OCI-LY3 (cell line): ENCODE measurements around the gene CAMK1D.

Experiments
- H2AFZ ChIP-seq: fragments of 200-600, 300-600 bp; shearing (Covaris generic); 2 replicates; pipeline ENCODE4 v1.6.0; 2014; ENCODE audit warnings: antibody characterized with exemption, low read depth, low read length
- H3K27ac ChIP-seq: fragments of 200-600, 300-600 bp; sonication (generic); 2 replicates; pipeline ENCODE4 v1.5.1; 2014; ENCODE audit warnings: mild to moderate bottlenecking, low read length, moderate library complexity, mixed read lengths
- H3K27me3 ChIP-seq: fragments of 200-600, 300-600 bp; sonication (generic); 2 replicates; pipeline ENCODE4 v1.6.1; 2014; ENCODE audit warnings: low read depth, low read length, mixed read lengths
- H3K36me3 ChIP-seq: fragments of 200-600, 300-600 bp; sonication (generic); replicated peaks from 2 replicates; pipeline ENCODE3; 2014; ENCODE audit warnings: low read depth, low read length, mixed read lengths
- H3K4me1 ChIP-seq: fragments of 300-600, 200-600 bp; sonication (generic); 2 replicates; pipeline ENCODE4 v1.6.1; 2014; ENCODE audit warnings: low read length, mixed read lengths
- H3K4me2 ChIP-seq: fragments of 200-600, 300-600 bp; sonication (generic); 2 replicates; pipeline ENCODE4 v1.6.1; 2014; ENCODE audit warnings: low read length, mixed read lengths
- H3K4me3 ChIP-seq: fragments of 300-600, 200-600 bp; sonication (generic); 2 replicates; pipeline ENCODE4 v1.5.1; 2014; ENCODE audit warnings: antibody characterized with exemption, mild to moderate bottlenecking, low read length, moderate library complexity
- H3K79me2 ChIP-seq: fragments of 300-600, 200-600 bp; shearing (Covaris generic); 2 replicates; pipeline ENCODE4 v1.6.1; 2014; ENCODE audit warnings: mild to moderate bottlenecking, low read length, mixed read lengths
- H3K9ac ChIP-seq: fragments of 300-600, 200-600 bp; shearing (Covaris generic); 2 replicates; pipeline ENCODE4 v1.6.0; 2014; ENCODE audit warnings: mild to moderate bottlenecking, low read length, moderate library complexity
- H3K9me3 ChIP-seq: fragments of 200-600, 300-600 bp; shearing (Covaris generic); 2 replicates; pipeline ENCODE4 v1.6.1; 2014; ENCODE audit warnings: low read length, mixed read lengths; ENCODE audit not compliant: insufficient read depth
- H4K20me1 ChIP-seq: fragments of 200-600, 300-600 bp; sonication (generic); 2 replicates; pipeline ENCODE4 v1.6.1; 2016; ENCODE audit warnings: low read length, mixed read lengths; ENCODE audit not compliant: insufficient read depth
- CTCF ChIP-seq: fragments of 200-600, 300-600 bp; sonication (generic); IDR thresholded peaks from 2 replicates; pipeline ENCODE4 v1.5.1; 2014; ENCODE audit warnings: antibody characterized with exemption, low read length, low read depth
- EZH2phosphoT487 ChIP-seq: fragments of 200-600 bp; shearing (Covaris generic); IDR thresholded peaks from 2 replicates; pipeline ENCODE4 v1.6.1; 2018; ENCODE audit warnings: antibody characterized with exemption, mixed run types, low read depth

Gene CAMK1D

GRCh38 chr10:12547301-12547771 is 198.0 kb downstream of the CAMK1D start:
- Histone ChIP-seq H3K4me2 (no peak overlapping the region), H4K20me1 (peaks cover 52% of the 10 kb centered on the region), H3K4me3 (no peak overlapping the region), H3K27me3 (no peaks in the 10 kb centered on the region), H3K79me2 (peaks cover 34% of the 10 kb centered on the region), H3K36me3 (no peaks in the 10 kb centered on the region), H3K27ac (no peak overlapping the region), H3K4me1 (no peaks in the 10 kb centered on the region), H3K9ac (no peak overlapping the region), H3K9me3 (no peaks in the 10 kb centered on the region), H2AFZ (no peak overlapping the region)
- no peak for TF ChIP-seq EZH2phosphoT487
- TF ChIP-seq CTCF: no peak

- H3K79me2 ChIP-seq: peaks cover 33% of the 10 kb centered on the region
- H4K20me1 ChIP-seq: peaks cover 50% of the 10 kb centered on the region
- H3K27ac ChIP-seq: no peak overlapping the region
- no peak for TF ChIP-seq EZH2phosphoT487
- no peak for TF ChIP-seq CTCF
- no peaks in the 10 kb centered on the region for H3K36me3 ChIP-seq
- H2AFZ ChIP-seq: no peak overlapping the region
- no peak overlapping the region for H3K4me3 ChIP-seq
- no peak overlapping the region for H3K4me2 ChIP-seq
- H3K27me3 ChIP-seq: no peaks in the 10 kb centered on the region
- no peaks in the 10 kb centered on the region for H3K9me3 ChIP-seq
- no peak overlapping the region for H3K9ac ChIP-seq
- H3K4me1 ChIP-seq: no peaks in the 10 kb centered on the region
Measured at GRCh38 chr10:12549297-12549696, 199.9 kb downstream of the CAMK1D start.

- Histone ChIP-seq H3K36me3 (peaks cover 9% of the 10 kb centered on the region), H3K79me2 (peaks cover 28% of the 10 kb centered on the region), H3K4me3 (no peak overlapping the region), H3K9ac (no peak overlapping the region), H3K27ac (no peak overlapping the region), H3K27me3 (no peaks in the 10 kb centered on the region), H3K9me3 (no peaks in the 10 kb centered on the region), H3K4me1 (no peaks in the 10 kb centered on the region), H2AFZ (no peak overlapping the region), H3K4me2 (no peak overlapping the region), H4K20me1 (peaks cover 50% of the 10 kb centered on the region)
- TF ChIP-seq EZH2phosphoT487: no peak
- TF ChIP-seq CTCF: no peak
Measured at GRCh38 chr10:12550994-12551393, 201.6 kb downstream of the CAMK1D start.

GRCh38 chr10:12556039-12556438 is 206.7 kb downstream of the CAMK1D start:
- Histone ChIP-seq H3K4me2 (no peak overlapping the region), H4K20me1 (peaks cover 37% of the 10 kb centered on the region), H3K9me3 (no peaks in the 10 kb centered on the region), H3K4me1 (no peaks in the 10 kb centered on the region), H2AFZ (no peak overlapping the region), H3K36me3 (peaks cover 9% of the 10 kb centered on the region), H3K9ac (no peak overlapping the region), H3K27me3 (no peaks in the 10 kb centered on the region), H3K4me3 (no peak overlapping the region), H3K79me2 (peaks cover 4% of the 10 kb centered on the region), H3K27ac (no peak overlapping the region)
- TF ChIP-seq CTCF (no peak), EZH2phosphoT487 (no peak)
